Breast epithelium (tissue), 3 donors: ENCODE measurements around the gene SORL1.

ENCODE experiments used
- POLR2AphosphoS5 ChIP-seq, 3 donors: sonication (generic); formaldehyde crosslinking; IDR thresholded peaks; one replicate each; pipeline ENCODE4 v1.6.1; 2017; ENCODE audit warnings: antibody characterized with exemption in 3 of 3
- TF ChIP-seq, protein P1 (sequence below), 3 donors: fragments of 450-650 bp; IDR thresholded peaks; one replicate each; pipeline ENCODE4 v1.5.1; 2016 to 2017; ENCODE audit warnings: antibody characterized with exemption in 3 of 3, mild to moderate bottlenecking in 3 of 3, moderate library complexity in 3 of 3

DNA sequence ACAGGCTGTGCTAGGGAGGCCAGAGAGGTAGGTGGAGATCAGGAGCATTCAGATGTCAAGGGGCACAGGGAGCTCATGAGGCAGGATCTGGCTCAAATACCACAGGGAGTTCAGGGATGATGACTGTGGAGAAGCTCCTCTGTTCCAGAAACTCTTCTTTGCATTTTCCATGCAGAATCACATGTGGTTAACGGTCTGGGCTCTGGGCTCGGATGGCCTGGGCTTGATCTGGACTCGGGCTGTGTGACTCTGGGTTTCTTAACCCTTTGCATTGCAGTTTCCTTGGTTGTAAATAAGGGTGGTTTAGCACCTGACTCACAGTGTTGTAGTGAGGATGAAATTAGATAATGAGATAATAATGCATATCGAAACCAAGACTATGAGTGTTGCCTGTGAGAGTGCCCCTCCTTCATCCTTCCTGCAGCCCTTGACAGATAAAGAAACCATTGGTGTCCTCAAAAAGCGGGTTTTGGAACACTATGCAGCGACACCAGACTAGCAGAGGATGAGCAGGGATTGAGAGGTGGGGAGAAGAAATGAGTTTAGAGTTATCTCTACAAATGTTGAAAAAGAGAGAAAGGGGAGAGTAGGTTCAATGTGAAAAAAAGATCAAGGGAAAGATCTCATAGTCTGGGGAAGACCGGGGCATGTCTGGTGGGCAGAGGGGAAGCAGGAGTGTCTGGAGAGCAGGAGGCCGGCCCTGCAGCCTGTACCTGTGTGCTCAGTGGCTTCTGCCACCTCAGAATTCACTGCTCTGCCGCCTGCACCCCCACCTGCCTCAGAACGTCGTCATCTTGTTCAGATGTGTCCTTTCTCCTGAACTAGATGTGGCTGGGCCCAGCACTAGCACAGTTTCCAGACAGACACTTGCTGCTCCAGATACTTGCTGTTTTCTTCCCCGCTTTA, 198.5 kb downstream of the SORL1 start:
- TF ChIP-seq, protein P1, sequence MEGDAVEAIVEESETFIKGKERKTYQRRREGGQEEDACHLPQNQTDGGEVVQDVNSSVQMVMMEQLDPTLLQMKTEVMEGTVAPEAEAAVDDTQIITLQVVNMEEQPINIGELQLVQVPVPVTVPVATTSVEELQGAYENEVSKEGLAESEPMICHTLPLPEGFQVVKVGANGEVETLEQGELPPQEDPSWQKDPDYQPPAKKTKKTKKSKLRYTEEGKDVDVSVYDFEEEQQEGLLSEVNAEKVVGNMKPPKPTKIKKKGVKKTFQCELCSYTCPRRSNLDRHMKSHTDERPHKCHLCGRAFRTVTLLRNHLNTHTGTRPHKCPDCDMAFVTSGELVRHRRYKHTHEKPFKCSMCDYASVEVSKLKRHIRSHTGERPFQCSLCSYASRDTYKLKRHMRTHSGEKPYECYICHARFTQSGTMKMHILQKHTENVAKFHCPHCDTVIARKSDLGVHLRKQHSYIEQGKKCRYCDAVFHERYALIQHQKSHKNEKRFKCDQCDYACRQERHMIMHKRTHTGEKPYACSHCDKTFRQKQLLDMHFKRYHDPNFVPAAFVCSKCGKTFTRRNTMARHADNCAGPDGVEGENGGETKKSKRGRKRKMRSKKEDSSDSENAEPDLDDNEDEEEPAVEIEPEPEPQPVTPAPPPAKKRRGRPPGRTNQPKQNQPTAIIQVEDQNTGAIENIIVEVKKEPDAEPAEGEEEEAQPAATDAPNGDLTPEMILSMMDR (IDR thresholded peaks at IDR 0.05): no peak
- no peak for TF ChIP-seq POLR2AphosphoS5 (IDR thresholded peaks at IDR 0.05)
